Stimulated activated naive CD8-positive, alpha-beta T cell treated with anti-CD3 and anti-CD28 coated beads, Interleukin-15, Interleukin-2, amounts not matched to agents 100 U/mL and 50 U/mL, for 24 hours (primary cell): Measurements from ENCODE around the gene DCDC2C.

Experiments
- ATAC-seq: fragments of 150-1000 bp; cut with Tn5 transposase; one replicate; pipeline ENCODE4 v1.10.0; 2021
- DNase-seq: peaks from one replicate; pipeline ENCODE4 v3.0.0; 2021

Gene DCDC2C

DNA sequence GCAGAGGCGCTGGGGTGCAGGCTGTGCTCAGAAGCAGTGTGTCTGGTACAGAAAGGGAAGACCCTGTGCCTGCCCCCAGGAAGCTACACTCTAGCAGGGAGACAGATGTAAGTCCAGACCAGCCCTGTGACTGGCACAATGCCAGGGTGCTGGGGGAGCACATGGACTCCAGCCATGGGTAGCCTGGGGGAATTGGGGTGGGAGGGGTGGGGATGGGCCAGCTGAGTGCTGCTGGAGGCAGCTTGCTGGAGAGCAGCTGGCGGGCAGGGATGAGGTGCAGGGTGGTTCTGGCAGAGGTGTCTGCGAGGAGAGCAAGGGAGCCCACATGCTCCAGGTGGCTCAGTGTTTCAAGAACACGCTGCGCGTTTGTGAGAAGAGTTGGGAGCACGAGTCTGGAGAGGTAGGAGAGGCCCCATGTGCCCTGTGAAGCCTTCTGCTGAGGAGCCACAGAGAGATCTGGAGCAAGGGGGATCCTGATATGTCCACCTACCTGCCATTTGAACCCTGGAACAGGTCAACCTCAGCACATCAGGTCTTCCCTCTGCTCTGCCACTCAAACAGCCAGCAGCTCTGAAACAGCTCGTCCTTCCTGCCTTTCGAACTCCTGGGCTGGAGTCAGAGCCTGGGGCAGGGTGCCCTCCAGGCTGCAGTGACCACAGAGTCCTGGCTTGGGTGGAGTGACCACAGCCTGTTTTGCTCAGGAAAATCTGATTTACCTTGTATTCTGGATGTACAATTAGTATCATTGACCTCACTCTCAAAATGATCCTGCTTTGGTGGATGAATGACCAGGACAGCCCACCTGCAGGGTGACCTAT, 30.3 kb upstream of the DCDC2C start:
- DNase-seq = no peak
- no peak for ATAC-seq

DNA sequence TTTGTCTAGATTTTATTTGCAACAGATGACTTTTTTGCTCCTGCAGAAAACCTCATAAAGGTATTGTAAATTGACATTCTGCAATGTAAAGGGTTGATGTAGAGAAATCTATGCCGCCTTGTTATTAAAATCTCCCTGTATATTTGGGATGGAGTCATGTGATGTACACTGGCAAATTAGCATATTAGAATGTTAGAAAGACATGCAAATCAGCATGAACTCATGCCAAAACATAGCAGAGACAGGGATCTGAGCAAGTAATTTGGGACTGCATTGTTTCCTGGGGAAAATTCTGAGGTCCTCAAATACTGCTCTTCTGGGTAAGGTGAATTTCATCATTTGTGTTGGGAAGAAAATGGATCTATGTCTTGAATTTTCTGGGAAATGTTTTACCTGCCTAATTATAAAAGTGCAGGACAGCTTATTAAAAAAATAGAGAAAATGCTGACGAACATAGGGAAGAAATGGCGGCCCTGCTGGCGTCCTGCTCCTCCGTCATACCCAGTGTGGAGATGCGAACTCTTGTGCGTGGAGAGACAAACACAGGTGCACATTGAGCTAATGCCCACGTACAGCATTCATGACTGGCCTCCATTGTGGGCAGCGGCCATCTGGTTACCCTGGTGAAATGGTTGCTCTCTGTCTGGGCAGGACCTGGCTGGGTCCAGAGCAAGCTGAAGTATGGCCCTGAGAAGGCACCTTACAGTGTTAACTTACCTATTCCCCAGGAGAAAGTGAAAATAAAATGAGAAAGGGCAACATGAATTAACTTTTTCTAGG, 29.1 kb upstream of the DCDC2C start:
- no peak for ATAC-seq
- no peak for DNase-seq

- DNase-seq (no peak), ATAC-seq (no peak)
Measured at GRCh38 chr2:3675687-3676086, 27.7 kb upstream of the DCDC2C start.

DNA sequence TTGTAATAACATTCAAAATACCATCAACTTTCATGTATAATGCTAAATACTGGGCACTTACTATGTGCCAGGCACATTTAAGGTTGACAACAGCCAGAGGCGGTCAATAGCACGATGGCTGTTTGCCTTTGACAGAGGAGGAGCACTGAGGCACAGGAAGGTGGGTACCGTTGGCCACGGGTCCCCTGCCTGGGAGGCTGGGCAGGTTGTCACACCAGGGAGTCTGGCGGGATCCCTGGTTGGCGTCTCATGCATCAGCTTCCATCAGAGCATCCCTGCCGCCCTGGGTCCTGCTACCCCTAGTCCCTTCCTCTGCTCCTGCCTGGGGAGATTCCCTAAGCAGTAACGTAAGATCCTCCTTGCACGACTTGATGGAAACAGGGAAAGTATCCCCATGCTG, 25.9 kb upstream of the DCDC2C start:
- no peak for ATAC-seq

DNA sequence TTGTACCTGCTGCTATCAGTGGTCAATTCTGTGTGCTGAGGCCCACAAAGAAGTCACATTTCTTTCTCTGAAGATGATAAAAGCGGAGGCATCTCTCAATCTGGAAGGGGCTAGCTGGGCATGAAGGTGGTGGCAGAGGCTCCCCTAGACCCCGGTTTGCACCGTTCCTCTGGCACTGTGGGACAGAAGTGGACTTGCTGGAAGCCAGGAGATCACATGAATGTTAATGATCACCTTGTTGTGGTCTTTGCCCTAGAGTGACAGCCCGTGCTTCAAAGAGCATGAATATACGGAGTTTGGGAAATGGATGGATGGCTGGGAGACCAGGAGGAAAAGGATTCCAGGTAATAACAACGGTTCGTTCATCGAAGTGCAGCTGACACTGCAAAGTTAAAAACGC, 25.2 kb upstream of the DCDC2C start:
- DNase-seq (no peak), ATAC-seq (no peak)

More for the DNA sequence above, 25.9 kb upstream of the DCDC2C start:
- no peak for DNase-seq

- DNase-seq (no peak), ATAC-seq (no peak)
Measured at GRCh38 chr2:3679180-3679579, 24.2 kb upstream of the DCDC2C start.

GRCh38 chr2:3679616-3680393, 23.6 kb upstream of the DCDC2C start:
- DNase-seq = no peak
- no peak for ATAC-seq

GRCh38 chr2:3680548-3681345, 22.6 kb upstream of the DCDC2C start:
- DNase-seq = no peak
- ATAC-seq = no peak

DNA sequence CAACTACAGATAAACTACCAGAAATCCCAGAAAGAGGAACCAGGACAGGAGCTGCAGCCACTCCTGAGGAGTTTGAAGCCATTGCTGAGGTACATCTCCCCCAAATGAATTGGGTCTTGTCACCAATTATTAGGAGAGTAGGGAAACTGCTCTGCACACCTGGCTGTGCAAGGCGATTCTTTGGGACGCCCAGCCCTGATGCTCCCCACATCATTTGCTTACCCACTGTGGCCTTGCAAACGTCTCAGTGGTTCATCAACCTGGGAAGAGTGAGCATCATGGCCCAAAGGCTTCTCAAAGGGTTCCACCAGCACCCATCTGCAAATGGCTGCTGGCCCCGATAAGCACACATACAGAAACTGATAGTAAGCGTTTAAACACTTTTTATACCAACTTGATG, 21.8 kb upstream of the DCDC2C start:
- ATAC-seq = no peak
- DNase-seq = no peak

DNA sequence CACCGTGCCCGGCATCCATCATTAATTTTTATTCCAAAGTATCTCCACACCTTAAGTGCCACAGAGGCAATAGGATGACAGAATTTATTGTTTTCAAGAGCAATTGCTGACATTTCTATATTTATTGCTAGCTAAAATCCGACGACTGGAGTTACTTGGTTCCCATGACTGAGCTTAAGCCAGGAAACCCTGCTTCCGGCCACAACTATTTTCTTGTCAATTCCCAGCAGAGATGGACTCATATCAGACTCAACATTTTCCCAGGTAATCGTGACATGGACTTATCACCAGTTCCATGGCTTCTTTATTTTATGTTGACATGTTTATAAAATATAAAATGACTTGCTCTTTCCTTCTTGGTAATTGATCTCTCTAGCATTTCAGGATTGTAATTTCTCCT, 20.6 kb upstream of the DCDC2C start:
- no peak for DNase-seq
- no peak for ATAC-seq

GRCh38 chr2:3683748-3684454, 19.5 kb upstream of the DCDC2C start:
- no peak for ATAC-seq

DNA sequence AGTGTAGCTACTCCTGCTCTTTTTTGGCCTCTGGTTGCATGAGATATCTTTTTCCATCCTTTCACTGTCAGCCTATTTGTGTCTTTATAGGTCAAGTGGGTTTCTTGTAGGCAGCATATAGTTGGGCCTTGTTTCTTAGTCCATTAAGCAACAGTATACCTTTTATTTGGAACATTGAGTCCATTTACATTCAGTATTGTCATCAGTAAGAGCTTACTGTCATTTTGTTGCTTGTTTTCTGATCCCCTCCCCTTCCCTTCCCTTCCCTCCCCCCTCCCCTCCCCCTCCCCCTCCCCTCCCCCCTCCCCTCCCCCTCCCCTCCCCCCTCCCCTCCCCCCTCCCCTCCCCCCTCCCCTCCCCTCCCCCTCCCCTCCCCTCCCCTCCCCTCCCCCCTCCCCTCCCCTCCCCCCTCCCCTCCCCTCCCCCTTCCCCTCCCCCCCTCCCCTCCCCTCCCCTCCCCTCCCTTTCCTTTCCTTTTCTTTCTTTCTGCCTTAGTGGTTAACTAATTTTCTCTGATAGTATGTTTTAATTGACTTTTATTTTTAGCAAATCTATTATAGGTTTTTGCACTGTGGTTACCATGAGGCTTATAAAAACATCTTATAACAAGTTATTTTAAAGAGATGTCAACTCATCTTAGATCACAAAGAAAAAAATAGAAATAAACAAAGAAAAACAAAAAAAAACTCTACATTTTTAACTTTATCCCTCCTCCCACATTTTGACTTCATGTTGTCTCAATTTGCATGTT, 13.2 kb upstream of the DCDC2C start:
- DNase-seq = no peak
- ATAC-seq = no peak

More at GRCh38 chr2:3683748-3684454, 19.5 kb upstream of the DCDC2C start:
- DNase-seq = no peak

DNA sequence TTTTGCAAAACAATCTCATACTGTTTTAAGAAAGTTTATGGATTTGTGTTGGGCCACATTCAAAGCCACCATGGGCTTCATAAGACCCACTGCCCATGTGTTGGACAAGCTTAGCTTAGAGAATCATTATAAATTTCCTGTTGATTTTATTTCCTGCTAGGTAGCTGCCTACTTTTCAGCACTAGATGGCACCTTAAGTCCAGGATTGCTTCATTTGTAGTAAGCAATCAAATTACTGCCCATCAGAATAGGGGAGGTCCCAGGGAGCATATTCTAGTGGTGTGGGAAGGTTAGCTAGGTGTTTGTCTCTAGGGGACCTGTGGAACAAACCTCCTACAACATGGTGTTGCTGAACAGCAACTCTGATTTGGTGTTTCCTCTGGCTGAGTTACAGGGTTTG, 11.0 kb upstream of the DCDC2C start:
- DNase-seq (no peak), ATAC-seq (no peak)

DNA sequence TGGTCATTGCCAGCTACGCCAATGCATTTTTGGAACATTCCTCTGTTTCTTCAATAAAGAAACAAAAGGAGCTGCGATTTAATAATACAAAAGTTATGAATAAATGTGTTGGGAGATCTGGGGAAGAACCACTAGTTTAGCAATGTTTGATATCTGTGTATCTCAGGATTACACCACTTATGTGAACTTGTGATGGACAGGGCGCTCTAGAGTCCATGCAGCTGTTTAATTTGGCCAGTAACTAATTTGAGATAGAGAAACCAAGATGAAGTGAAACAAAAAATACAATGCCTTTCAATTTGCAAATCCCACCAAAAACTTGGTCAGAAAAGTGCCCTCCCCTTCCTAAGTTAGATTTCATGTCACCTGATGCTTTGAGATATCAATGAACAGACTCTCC, 6.8 kb upstream of the DCDC2C start:
- DNase-seq = no peak
- no peak for ATAC-seq

DNA sequence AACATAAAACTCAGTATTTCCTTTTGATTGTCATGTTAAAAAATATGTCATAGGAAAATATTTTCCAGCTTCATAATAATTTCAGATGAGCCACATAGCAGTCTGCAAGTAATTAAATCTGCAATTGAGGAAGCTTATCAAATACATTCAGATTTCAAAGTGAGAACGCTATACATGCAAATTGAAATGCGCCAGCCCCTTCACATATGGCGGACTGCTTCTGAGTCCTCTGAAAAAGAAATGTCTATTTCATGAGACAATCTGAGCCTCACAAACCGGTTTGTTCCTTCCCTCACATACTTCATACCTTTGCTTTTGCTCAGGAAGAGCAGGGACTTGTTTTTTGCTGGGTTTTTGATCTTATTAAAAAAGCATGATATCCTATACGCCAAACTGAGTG, 2.3 kb upstream of the DCDC2C start:
- no peak for ATAC-seq
- DNase-seq = no peak

GRCh38 chr2:3703757-3704355, 481 bp downstream of the DCDC2C start:
- ATAC-seq (no peak), DNase-seq (no peak)

DNA sequence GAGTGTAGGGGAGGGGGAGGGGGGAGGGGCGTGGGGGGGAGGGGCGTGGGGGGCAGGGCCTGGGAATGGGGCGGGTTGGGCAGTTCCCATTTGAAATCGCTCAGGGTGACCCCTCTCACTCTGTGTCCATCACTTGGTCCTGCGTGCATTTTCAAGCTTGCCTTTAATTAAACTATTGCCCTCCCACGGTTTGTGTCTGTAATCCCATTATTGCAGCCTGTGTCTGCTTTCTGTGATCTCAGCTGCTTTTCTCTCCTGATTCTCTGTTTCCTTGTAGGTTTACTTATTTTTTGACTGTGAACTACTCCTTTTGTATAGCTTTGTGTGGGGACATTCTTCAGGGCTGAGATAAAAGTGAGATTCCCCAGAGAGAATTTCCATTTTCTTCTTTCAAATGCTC, 1.3 kb downstream of the DCDC2C start:
- no peak for DNase-seq
- ATAC-seq = no peak

DNA sequence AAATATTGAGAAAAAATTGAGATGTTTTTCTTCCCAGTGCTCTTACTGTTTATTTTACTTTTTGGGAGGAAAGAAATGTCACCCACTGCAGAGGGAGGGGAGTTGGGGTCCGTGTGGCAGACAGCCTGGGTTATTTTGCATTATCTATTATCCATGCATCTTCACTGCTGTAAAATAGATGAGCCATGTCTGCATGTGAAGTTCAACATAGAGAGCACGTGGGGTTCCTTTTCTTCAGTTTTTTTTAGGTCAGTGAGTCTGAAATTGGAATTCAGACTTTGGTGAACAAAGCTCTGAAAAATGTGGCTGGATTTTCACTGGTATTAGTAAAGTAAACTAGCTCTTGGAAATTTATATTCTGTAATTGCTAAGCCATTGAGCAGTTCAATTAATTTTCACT, 2.4 kb downstream of the DCDC2C start:
- ATAC-seq (no peak), DNase-seq (no peak)

- ATAC-seq (no peak), DNase-seq (no peak)
Measured at GRCh38 chr2:3706892-3707291, 3.5 kb downstream of the DCDC2C start.

GRCh38 chr2:3708576-3708975, 5.2 kb downstream of the DCDC2C start:
- DNase-seq = no peak
- no peak for ATAC-seq
